ENCODE data around the gene DNAH10. TPM values are rescaled to one million over a fixed set of nuclear protein-coding genes. Genes with fewer than 3 reads are reported as not detected.
A peak's percentile ranks its signal among the peaks of the same experiment; 100 is the strongest.

Gene DNAH10
- total and polyA plus RNA-seq, 7 experiments from 2014 or later: 0.05 to 0.50 (median 0.10) TPM

GRCh38 chr12:123828854-123829547 lies 66.9 kb downstream of the DNAH10 start:
- Histone ChIP-seq H3K9me3 (ENCODE audit: control insufficient read depth in 2 of 3, low read length in 3 of 3) (no peaks in the 10 kb centered on the region), H3K4me3 (ENCODE audit: low read length) (no peak overlapping the region), H3K36me3 (ENCODE audit: control insufficient read depth in 2 of 3, insufficient read depth in 3 of 3, low read length in 3 of 3) (no peaks in the 10 kb centered on the region), H3K27ac (ENCODE audit: low read depth, low read length) (no peak overlapping the region), H3K4me1 (ENCODE audit: control insufficient read depth in 2 of 2, insufficient read depth in 2 of 2, low read length in 2 of 2) (no peaks in the 10 kb centered on the region), H3K27me3 (ENCODE audit: control insufficient read depth in 2 of 2, insufficient read depth in 2 of 2, low read length in 2 of 2) (no peaks in the 10 kb centered on the region)
- Mint-ChIP-seq H3K27me3 (peaks cover 0 to 27% (median 10%) of the 10 kb centered on the region in 5 donors), H3K27ac (no peak overlapping the region), H3K4me3 (no peak overlapping the region), H3K4me1 (peaks cover 0 to 11% (median 0%) of the 10 kb centered on the region in 7 donors), H3K9me3 (peaks cover 0 to 11% (median 0%) of the 10 kb centered on the region in 11 donors), H3K36me3 (peaks cover 0 to 4% (median 0%) of the 10 kb centered on the region in 5 donors)
- ATAC-seq (no peak), DNase-seq (peak in 1 of 9 donors; percentile 15)
- POLR2A ChIA-PET: no interaction called here
- CTCF ChIA-PET: no interaction called here
- intact Hi-C loops (cut with micrococcal nuclease): no loop called here

- H3K36me3 ChIP-seq (ENCODE audit: control insufficient read depth in 2 of 3, insufficient read depth in 3 of 3, low read length in 3 of 3): no peaks in the 10 kb centered on the region
- H3K4me3 ChIP-seq (ENCODE audit: low read length): no peak overlapping the region
- H3K27me3 Mint-ChIP-seq: peaks cover 0 to 25% (median 7%) of the 10 kb centered on the region in 5 donors
- ATAC-seq: no peak
- H3K4me1 Mint-ChIP-seq: peaks cover 0 to 11% (median 0%) of the 10 kb centered on the region in 7 donors
- no peak overlapping the region for H3K4me3 Mint-ChIP-seq
- H3K9me3 Mint-ChIP-seq: peaks cover 0 to 17% (median 0%) of the 10 kb centered on the region in 11 donors
- no peaks in the 10 kb centered on the region for H3K9me3 ChIP-seq (ENCODE audit: control insufficient read depth in 2 of 3, low read length in 3 of 3)
- no peak overlapping the region for H3K27ac ChIP-seq (ENCODE audit: low read depth, low read length)
- peaks cover 0 to 6% (median 0%) of the 10 kb centered on the region in 5 donors for H3K36me3 Mint-ChIP-seq
- ChIA-PET CTCF (no interaction called here), POLR2A (no interaction called here)
- intact Hi-C loops (cut with micrococcal nuclease): no loop called here
- H3K4me1 ChIP-seq (ENCODE audit: control insufficient read depth in 2 of 2, insufficient read depth in 2 of 2, low read length in 2 of 2): no peaks in the 10 kb centered on the region
- no peaks in the 10 kb centered on the region for H3K27me3 ChIP-seq (ENCODE audit: control insufficient read depth in 2 of 2, insufficient read depth in 2 of 2, low read length in 2 of 2)
- no peak for DNase-seq
- no peak overlapping the region for H3K27ac Mint-ChIP-seq
Measured at GRCh38 chr12:123829561-123829960, 67.5 kb downstream of the DNAH10 start.

GRCh38 chr12:123830675-123831074 lies 68.6 kb downstream of the DNAH10 start:
- peaks cover 0 to 26% (median 3%) of the 10 kb centered on the region in 11 donors for H3K9me3 Mint-ChIP-seq
- no peak for DNase-seq
- CTCF ChIA-PET: no interaction called here
- peaks cover 0 to 21% (median 7%) of the 10 kb centered on the region in 5 donors for H3K27me3 Mint-ChIP-seq
- peaks cover 0 to 13% (median 0%) of the 10 kb centered on the region in 5 donors for H3K36me3 Mint-ChIP-seq
- POLR2A ChIA-PET: no interaction called here
- no peak overlapping the region for H3K4me3 Mint-ChIP-seq
- Histone ChIP-seq H3K4me1 (ENCODE audit: control insufficient read depth in 2 of 2, insufficient read depth in 2 of 2, low read length in 2 of 2) (no peaks in the 10 kb centered on the region), H3K4me3 (ENCODE audit: low read length) (no peak overlapping the region), H3K9me3 (ENCODE audit: control insufficient read depth in 2 of 3, low read length in 3 of 3) (peaks cover 0 to 5% (median 0%) of the 10 kb centered on the region in 3 experiments), H3K36me3 (ENCODE audit: control insufficient read depth in 2 of 3, insufficient read depth in 3 of 3, low read length in 3 of 3) (no peaks in the 10 kb centered on the region), H3K27me3 (ENCODE audit: control insufficient read depth in 2 of 2, insufficient read depth in 2 of 2, low read length in 2 of 2) (no peaks in the 10 kb centered on the region), H3K27ac (ENCODE audit: low read depth, low read length) (no peak overlapping the region)
- H3K4me1 Mint-ChIP-seq: peaks cover 0 to 11% (median 0%) of the 10 kb centered on the region in 7 donors
- H3K27ac Mint-ChIP-seq: no peak overlapping the region
- intact Hi-C loops (cut with micrococcal nuclease): no loop called here
- no peak for ATAC-seq

- no peak overlapping the region for H3K27ac ChIP-seq (ENCODE audit: low read depth, low read length)
- no peak overlapping the region for H3K4me3 ChIP-seq (ENCODE audit: low read length)
- CTCF ChIA-PET: no interaction called here
- H3K27me3 Mint-ChIP-seq: peaks cover 0 to 11% (median 7%) of the 10 kb centered on the region in 5 donors
- no peaks in the 10 kb centered on the region for H3K36me3 ChIP-seq (ENCODE audit: control insufficient read depth in 2 of 3, insufficient read depth in 3 of 3, low read length in 3 of 3)
- H3K9me3 ChIP-seq (ENCODE audit: control insufficient read depth in 2 of 3, low read length in 3 of 3): peaks cover 0 to 5% (median 0%) of the 10 kb centered on the region in 3 experiments
- POLR2A ChIA-PET: no interaction called here
- H3K4me3 Mint-ChIP-seq: no peak overlapping the region
- no peaks in the 10 kb centered on the region for H3K27me3 ChIP-seq (ENCODE audit: control insufficient read depth in 2 of 2, insufficient read depth in 2 of 2, low read length in 2 of 2)
- no peak overlapping the region for H3K27ac Mint-ChIP-seq
- ATAC-seq: peak; percentile 24
- intact Hi-C loops (cut with micrococcal nuclease): no loop called here
- peaks cover 0 to 5% (median 0%) of the 10 kb centered on the region in 7 donors for H3K4me1 Mint-ChIP-seq
- peaks cover 0 to 13% (median 0%) of the 10 kb centered on the region in 5 donors for H3K36me3 Mint-ChIP-seq
- no peak for DNase-seq
- H3K4me1 ChIP-seq (ENCODE audit: control insufficient read depth in 2 of 2, insufficient read depth in 2 of 2, low read length in 2 of 2): no peaks in the 10 kb centered on the region
- H3K9me3 Mint-ChIP-seq: peaks cover 0 to 26% (median 3%) of the 10 kb centered on the region in 11 donors
Measured at GRCh38 chr12:123832052-123832451, 70.0 kb downstream of the DNAH10 start.

GRCh38 chr12:123833830-123834229 lies 71.7 kb downstream of the DNAH10 start:
- DNase-seq: peak in 1 of 9 donors; percentile 2
- peaks cover 0 to 26% (median 3%) of the 10 kb centered on the region in 11 donors for H3K9me3 Mint-ChIP-seq
- Histone ChIP-seq H3K4me3 (ENCODE audit: low read length) (no peak overlapping the region), H3K27me3 (ENCODE audit: control insufficient read depth in 2 of 2, insufficient read depth in 2 of 2, low read length in 2 of 2) (no peaks in the 10 kb centered on the region), H3K27ac (ENCODE audit: low read depth, low read length) (no peak overlapping the region), H3K9me3 (ENCODE audit: control insufficient read depth in 2 of 3, low read length in 3 of 3) (peaks cover 0 to 5% (median 0%) of the 10 kb centered on the region in 3 experiments), H3K36me3 (ENCODE audit: control insufficient read depth in 2 of 3, insufficient read depth in 3 of 3, low read length in 3 of 3) (no peaks in the 10 kb centered on the region), H3K4me1 (ENCODE audit: control insufficient read depth in 2 of 2, insufficient read depth in 2 of 2, low read length in 2 of 2) (no peaks in the 10 kb centered on the region)
- intact Hi-C loops (cut with micrococcal nuclease): no loop called here
- no peak overlapping the region for H3K27ac Mint-ChIP-seq
- no peak overlapping the region for H3K4me3 Mint-ChIP-seq
- H3K36me3 Mint-ChIP-seq: peaks cover 0 to 13% (median 0%) of the 10 kb centered on the region in 5 donors
- POLR2A ChIA-PET: interaction anchor here (0.7 kb wide), 1 partner anchor 1762 kb away, joined by 3 read pairs; no protein-coding TSS in a partner anchor
- H3K27me3 Mint-ChIP-seq: peaks cover 0 to 5% (median 0%) of the 10 kb centered on the region in 5 donors
- ATAC-seq: no peak
- CTCF ChIA-PET: no interaction called here
- no peaks in the 10 kb centered on the region for H3K4me1 Mint-ChIP-seq

GRCh38 chr12:123834845-123835244 lies 72.7 kb downstream of the DNAH10 start:
- H3K27me3 ChIP-seq (ENCODE audit: control insufficient read depth in 2 of 2, insufficient read depth in 2 of 2, low read length in 2 of 2): no peaks in the 10 kb centered on the region
- no peaks in the 10 kb centered on the region for H3K36me3 ChIP-seq (ENCODE audit: control insufficient read depth in 2 of 3, insufficient read depth in 3 of 3, low read length in 3 of 3)
- POLR2A ChIA-PET: no interaction called here
- intact Hi-C loops (cut with micrococcal nuclease): no loop called here
- peaks cover 0 to 5% (median 0%) of the 10 kb centered on the region in 3 experiments for H3K9me3 ChIP-seq (ENCODE audit: control insufficient read depth in 2 of 3, low read length in 3 of 3)
- Mint-ChIP-seq H3K27ac (no peak overlapping the region), H3K4me1 (no peaks in the 10 kb centered on the region), H3K36me3 (peaks cover 0 to 13% (median 0%) of the 10 kb centered on the region in 5 donors), H3K4me3 (no peak overlapping the region), H3K9me3 (peaks cover 0 to 26% (median 3%) of the 10 kb centered on the region in 11 donors), H3K27me3 (peaks cover 0 to 3% (median 0%) of the 10 kb centered on the region in 5 donors)
- no peak overlapping the region for H3K27ac ChIP-seq (ENCODE audit: low read depth, low read length)
- H3K4me1 ChIP-seq (ENCODE audit: control insufficient read depth in 2 of 2, insufficient read depth in 2 of 2, low read length in 2 of 2): no peaks in the 10 kb centered on the region
- no peak for DNase-seq
- H3K4me3 ChIP-seq (ENCODE audit: low read length): no peak overlapping the region
- ATAC-seq: no peak
- CTCF ChIA-PET: no interaction called here

GRCh38 chr12:123836292-123836691 lies 74.2 kb downstream of the DNAH10 start:
- Histone ChIP-seq H3K27ac (ENCODE audit: low read depth, low read length) (no peak overlapping the region), H3K4me1 (ENCODE audit: control insufficient read depth in 2 of 2, insufficient read depth in 2 of 2, low read length in 2 of 2) (no peaks in the 10 kb centered on the region), H3K4me3 (ENCODE audit: low read length) (no peak overlapping the region), H3K27me3 (ENCODE audit: control insufficient read depth in 2 of 2, insufficient read depth in 2 of 2, low read length in 2 of 2) (no peaks in the 10 kb centered on the region), H3K9me3 (ENCODE audit: control insufficient read depth in 2 of 3, low read length in 3 of 3) (peaks cover 0 to 5% (median 0%) of the 10 kb centered on the region in 3 experiments), H3K36me3 (ENCODE audit: control insufficient read depth in 2 of 3, insufficient read depth in 3 of 3, low read length in 3 of 3) (no peaks in the 10 kb centered on the region)
- Mint-ChIP-seq H3K27me3 (no peaks in the 10 kb centered on the region), H3K4me1 (no peaks in the 10 kb centered on the region), H3K36me3 (peaks cover 0 to 13% (median 0%) of the 10 kb centered on the region in 5 donors), H3K4me3 (no peak overlapping the region), H3K9me3 (peaks cover 0 to 26% (median 3%) of the 10 kb centered on the region in 11 donors), H3K27ac (no peak overlapping the region)
- intact Hi-C loops (cut with micrococcal nuclease): no loop called here
- ATAC-seq (no peak), DNase-seq (no peak)
- POLR2A ChIA-PET: no interaction called here
- CTCF ChIA-PET: no interaction called here

Data from naive thymus-derived CD4-positive, alpha-beta T cell (primary cell).